Measurements from ENCODE around the gene ENPP3.

The ENPP3 gene

DNA sequence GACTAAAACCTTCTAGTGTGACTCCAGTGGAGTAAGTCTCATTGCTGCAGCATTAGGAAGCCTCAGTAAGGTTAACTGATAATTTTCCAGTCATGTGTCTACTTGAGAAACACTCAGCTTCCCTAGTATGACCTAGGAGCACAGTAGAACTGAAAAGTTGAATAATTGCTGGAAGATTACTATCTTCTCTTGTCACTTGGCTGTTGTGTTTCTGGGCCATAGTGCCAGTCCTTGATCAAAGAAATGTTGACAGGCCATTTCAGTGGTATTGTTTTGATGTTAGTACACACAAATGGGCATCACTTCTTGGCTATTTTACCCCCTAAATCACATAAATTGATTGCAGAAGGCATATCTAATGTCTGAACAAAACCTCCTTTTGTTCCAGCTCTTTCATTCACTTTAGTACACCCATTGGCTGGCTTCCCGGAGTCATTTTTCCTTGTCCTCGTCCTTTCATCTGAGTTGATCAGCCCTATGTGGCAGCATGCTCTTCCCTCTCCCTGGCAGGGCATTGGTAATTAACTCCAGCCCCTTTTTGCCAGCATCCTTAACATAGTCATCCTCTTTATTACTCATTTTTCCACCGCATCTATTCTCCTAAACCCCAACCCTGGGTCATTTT lies 6.0 kb downstream of the ENPP3 start:
- no peak for DNase-seq

DNA sequence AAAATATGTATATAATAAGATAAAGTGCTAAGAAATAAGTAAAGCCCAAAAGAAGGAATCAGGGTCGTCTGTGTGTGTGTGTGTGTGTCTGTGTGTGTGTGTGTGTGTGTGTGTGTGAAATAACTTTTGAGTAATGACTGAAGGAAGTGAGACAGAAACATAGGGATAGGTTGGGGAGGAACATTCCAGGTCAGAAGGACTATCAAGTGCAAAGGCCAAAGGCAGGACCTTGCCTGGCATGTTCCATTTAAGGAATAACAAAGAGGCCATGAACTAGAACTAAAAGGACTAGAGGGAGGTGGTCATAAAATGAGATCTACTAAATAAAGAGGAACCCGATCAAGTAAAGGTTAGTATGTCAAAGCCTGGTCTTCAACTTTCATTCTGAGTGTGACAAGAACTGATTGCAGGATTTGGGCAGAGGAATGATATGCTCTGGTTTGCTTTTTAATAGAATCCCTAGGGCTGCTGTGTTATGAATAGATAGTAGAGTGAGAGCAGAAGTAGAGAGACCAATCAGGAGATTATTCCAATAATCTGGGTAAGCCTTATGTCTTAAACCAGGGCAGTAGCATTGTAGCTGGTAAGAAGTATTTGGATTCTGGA lies 6.9 kb downstream of the ENPP3 start:
- DNase-seq: no peak

DNA sequence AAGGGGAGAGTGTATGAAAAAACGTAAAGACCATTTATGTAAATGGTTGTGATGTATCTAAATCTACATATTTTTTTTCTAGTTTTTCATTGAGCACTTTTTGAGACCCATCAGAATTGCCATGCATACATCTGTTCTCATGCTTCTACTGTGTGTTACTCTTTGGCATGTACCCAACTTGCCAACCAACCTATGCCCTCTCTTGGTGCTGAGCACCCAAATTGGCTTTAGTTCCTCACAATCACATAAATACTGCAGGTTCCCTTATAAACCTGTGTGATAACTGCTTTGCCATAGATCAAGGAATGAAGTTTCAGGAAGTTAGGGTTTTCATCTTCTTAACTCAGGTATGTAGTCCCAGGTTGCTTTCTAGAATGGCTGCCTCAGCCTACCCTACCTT lies 7.8 kb downstream of the ENPP3 start:
- no peak for DNase-seq

DNA sequence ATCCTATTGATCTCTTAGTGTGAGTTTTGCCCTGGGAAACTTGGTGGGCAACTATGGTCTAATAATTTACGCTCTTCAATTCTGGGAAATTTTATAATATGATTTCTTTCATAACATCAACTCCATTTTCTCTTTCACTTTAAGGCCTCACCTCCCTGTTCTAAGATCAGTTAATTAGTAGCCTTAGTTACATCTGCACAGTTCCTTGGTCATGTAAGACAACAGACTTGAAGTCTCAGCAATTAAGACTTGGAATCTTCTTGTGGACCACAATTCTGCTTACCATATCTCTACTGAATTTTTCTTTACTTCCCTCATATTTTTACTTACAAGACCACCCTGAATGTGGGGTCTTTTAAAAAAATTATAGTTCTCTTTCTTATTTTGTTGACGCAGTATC lies 8.7 kb downstream of the ENPP3 start:
- DNase-seq: no peak

DNA sequence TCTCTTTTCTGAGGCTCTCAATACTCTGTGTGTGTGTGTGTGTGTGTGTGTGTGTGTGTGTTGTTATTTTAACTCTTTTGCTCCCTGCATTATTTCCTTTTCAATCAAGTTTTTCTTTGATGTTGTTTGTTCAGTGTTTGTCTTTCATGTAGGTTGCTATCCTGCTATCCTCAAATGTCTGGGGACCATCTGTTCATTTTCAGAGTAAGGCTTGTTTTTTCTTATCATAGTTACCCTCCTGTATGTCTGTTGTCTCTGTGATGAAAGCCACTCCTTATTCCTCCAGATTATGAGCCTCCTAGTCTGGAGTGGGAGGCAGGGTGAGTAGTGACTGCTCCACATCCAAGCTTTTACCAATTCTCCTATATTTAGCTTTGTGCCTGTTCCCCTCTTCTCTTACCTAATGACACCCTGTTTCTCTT lies 9.2 kb downstream of the ENPP3 start:
- DNase-seq: no peak

DNA sequence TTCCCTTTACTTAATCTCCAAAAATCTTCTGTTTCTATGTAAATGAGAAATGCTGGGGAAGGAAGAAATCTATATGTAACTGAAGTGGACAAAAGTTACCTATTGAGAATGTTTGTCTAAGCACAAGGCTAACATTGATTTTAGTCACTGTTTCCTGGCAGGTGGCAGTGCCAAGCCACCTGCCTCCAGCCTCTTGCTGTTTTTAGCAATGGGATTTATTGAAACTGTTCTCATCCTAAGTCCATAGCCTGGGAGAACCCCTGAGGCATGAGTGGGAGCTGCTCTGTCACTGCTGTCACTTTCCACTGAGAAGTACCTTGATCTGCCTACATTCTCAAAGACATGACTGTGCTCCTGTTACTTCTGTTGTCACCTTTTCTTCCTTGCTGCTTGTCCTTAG lies 14.7 kb downstream of the ENPP3 start:
- no peak for DNase-seq

DNA sequence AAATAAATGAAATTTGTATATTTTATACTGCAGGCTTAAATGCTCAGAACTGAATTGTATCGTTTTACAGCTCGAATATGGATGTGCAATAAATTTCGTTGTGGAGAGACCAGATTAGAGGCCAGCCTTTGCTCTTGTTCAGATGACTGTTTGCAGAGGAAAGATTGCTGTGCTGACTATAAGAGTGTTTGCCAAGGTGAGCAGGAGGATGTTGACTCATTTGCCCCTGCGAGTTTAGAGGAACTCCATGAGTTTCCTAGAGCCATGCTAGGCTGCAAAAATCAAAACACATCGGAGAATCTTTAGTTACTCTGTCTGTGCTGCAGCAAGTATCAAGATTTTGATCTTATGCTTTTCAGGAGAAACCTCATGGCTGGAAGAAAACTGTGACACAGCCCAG lies 15.4 kb downstream of the ENPP3 start:
- no peak for DNase-seq

DNA sequence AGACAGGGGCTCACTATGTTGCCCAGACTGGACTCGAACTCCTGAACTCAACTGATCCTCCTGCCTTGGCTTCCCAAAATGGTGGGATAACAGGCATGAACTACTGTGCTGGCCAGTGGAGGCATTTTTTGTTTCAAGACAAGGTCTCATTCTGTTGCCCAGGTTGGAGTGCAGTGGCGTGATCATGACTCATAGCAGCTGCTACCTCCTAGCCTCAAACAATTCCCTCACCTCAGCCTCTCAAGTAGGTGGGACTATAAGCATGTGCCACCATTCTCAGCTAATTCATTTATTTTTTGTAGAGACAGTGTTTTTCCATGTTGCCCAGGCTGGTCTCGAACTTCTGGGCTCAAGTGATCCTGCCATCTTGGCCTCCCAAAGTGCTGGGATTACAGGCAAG lies 17.2 kb downstream of the ENPP3 start:
- DNase-seq: no peak

DNA sequence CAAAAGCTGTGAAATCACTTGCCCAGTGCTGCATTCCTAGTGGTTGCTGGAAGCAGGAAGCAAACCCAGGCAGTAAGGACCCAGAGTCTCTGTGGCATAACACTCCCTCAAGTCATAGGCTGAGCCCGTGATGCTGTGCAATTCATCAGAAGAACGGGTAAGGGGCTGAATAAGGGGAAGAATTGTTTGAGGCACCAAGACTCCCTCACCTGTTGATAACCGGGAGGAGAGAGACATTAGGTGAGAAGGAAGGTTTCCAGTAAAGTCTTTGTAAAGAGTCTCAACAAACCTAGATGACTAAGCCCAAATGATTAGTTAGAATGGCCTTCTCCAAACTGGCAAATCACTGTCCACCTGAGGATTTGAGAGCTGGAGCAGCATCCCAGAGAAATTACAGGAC lies 18.3 kb downstream of the ENPP3 start:
- no peak for DNase-seq

DNA sequence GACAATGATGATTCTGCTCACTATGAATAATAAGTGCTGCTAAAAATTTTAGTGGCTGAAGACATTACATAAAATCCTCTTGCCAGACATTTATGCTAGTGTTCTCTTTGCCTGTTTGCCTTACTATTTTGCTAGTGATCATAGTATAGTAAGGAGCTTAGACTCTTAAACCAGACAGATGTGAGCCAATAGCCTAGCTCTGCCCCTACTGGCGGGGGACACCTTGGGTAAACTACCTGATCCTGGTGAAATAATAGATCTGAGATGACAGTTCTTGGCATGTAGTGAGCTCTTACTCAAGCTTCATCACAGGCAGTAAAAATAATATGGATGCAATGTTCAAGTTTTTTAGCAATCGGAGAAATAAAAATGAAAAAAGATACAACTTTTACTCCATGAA lies 18.8 kb downstream of the ENPP3 start:
- no peak for DNase-seq

DNA sequence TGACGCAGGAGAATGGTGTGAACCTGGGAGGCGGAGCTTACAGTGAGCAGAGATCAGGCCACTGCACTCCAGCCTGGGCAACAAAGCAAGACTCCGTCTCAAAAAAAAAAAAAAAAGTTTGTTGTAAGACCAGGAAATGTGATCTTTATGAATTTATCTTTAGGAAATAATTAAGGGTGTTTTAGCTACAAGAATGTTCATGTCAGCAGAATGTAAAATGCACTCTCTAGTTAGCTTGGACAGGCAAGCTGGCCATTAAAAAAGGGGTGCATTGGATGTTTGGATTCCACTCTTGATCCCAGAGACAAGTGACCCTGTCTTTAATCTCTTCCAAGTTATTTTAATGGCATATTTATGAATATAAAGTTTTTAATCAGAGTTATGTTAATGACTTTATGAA lies 19.6 kb downstream of the ENPP3 start:
- no peak for DNase-seq

DNA sequence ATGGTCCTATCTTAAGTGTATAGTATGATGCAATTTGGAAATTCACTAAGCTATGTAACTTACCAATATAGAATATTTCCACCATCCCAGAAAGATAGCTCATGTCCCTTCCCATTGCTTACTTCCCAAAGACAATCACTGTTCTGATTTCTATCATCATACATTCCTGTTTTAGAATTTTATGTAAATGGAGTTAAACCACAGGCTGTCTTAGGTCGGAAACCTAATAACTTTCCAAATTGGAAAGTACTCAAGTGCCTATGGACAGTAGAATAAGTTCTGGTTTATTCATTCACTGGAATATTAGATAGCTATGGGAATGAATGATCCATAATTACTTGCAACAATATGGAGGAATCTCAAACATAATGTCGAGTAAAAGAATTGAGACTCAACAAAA lies 20.1 kb downstream of the ENPP3 start:
- DNase-seq: no peak

DNA sequence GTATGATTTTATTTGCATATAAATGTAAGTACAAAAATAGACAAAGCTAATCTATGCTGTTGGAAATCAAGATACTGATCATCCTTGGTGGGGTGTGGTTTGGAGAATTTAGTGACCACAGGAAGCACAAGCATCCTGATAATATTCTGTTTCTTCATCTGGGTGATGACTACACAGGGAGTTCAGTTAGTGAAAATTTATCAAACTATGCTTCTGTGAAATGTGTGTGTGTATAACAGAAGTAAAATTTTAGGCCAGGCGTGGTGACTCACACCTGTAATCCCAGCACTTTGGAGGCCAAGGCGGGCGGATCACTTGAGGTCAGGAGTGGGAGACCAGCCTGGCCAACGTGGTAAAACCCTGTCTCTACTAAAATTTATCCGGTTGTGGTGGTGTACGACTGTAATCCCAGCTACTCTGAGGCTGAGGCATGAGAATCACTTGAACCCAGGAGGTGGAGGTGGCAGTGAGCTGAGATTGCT lies 20.6 kb downstream of the ENPP3 start:
- no peak for DNase-seq

DNA sequence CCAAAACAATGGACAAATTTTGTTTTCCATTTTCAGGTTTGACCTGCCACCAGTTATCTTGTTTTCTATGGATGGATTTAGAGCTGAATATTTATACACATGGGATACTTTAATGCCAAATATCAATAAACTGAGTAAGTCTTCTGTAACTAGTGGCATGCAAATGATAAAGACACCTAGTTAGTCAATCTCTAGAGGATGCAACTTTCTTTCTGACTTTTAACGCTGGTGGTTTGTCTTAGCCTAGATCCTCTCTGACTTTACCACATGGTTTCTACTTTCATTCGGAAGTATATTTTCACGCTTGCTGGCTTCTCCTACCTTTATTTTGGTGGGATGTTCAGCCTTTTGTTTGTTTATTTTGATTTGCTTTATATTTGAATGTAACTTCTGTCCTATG lies 21.2 kb downstream of the ENPP3 start:
- DNase-seq: no peak

DNA sequence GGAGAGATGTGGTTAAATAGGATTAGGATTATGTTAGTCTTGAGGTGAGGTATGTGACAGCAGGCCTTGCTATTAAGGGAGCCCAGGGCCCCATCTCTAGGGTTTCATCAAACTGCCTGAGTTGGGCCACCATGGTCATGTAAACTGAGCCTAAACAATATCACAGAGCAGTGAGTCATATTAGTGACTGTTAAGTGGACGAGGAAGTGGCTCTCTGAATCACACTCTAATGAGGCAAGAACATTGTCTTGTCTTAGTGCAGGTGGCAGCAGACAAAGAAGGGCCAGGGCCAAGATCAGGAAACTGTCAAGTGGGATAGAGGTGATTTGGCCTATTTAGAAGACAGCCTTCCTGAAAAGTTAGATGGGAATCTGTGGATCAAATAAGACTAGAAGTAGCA lies 23.1 kb downstream of the ENPP3 start:
- no peak for DNase-seq

DNA sequence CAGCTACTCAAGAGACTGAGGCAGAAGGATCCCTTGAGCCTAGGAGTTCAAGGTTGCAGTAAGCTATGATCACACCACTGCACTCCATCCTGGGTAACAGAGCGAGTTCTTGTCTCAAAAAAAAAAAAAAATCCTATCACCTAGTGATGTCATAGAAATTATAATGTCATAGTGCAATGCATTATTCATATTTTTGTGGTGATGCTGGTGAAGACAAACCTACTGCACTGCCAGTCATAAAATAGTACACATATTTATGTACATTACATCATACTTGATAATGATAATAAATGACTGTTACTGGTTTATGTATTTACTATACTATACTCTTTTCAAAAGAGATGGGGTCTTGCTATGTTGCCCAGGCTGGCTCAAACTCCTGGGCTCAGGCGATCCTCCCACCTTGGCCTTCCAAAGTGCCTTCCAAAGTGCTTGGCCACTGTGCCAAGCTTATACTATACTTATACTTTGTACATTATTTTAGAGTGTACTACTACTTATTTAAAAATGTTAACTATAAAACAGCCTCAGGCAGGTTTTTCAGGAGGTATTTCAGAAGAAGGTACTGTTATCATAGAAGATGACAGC lies 26.6 kb downstream of the ENPP3 start:
- DNase-seq: no peak

DNA sequence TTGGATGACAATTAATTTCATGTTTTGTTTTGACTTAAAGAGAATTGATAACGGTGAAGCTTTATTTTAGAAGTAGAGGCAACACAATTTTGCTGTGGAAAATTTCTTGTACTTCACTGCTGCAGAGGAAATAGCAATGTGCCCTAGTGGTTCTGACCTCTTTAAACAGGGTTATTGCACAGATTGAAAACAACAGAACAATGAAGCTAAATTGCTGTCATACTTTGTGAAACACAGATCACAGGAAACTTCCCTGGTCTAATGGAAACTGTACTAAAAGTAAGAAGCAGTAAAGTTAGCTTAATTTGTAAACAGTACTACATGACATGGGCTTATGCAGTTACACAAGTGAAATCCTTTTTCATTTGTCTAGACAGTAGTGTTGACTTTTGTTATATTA lies 32.8 kb downstream of the ENPP3 start:
- no peak for DNase-seq

DNA sequence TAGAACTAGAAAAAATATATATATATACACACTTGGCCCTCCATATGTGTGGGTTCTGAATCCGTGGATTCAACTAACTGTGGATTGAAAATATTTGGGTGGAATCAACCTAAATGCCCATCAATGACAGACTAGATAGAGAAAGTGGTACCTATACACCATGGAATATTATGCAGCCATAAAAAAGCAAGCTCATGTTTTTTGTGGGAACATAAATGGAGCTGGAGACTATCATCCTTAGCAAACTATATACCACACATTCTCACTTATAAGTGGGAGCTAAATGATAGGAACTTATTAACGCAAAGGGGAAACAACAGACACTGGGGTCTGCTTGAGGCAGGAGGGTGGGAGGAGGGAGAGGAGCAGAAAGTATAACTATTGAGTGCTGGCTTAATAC lies 36.1 kb downstream of the ENPP3 start:
- no peak for DNase-seq

DNA sequence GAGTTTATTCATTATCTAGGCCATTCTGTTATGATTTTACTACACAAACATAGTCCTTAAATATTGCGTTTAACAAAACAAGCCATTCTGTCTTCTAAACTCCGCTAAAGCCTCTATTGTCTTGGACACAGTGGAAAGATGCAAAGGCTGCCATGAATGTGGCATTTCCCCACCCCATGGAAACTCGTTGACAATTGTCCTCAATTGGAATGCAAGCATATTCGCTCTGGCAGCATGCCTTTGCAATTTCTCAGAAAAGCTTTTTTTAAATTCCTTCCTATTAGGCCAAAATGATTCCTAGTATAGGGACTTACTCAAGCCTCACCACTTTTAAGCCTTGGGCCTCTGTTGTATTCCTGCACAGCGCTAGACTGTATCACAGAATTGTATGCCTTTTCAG lies 41.3 kb downstream of the ENPP3 start:
- DNase-seq: no peak

DNA sequence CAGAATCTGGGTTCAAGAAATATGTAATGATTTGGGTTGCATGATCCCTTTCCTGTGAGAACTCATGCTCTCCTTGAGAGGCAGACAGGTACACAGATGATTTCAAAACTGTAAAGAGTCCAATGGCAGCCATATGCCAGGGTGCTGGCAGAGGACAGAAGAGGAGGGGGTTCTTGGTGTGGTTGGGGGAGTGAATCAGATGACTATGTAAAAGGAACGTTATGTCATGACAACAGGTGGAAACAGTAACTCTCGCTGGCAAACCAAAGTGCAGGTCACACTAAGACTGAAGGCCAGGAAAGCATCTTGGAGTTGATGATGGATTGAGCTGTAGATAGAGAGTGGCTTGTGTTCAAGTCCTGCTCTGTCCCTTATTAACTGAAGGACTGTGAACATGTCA lies 43.8 kb downstream of the ENPP3 start:
- DNase-seq: no peak

DNA sequence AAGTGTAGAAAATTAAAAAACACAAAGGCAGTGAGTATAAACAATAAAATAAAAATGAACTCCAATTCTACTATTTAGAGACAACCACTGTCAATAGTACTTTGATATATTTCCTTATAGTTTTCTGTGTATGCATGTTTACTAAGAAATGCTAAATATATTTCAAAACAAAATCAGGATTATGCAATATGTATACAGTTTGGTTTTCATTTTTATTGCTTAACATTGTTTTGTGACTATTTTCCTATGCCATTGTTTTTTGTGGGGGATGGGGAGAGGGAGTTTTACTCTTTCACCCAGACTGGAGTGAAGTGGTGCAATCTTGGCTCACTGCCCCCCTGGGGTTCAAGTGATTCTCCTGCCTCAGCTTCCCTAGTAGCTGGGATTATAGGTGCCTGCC lies 44.5 kb downstream of the ENPP3 start:
- DNase-seq: no peak

DNA sequence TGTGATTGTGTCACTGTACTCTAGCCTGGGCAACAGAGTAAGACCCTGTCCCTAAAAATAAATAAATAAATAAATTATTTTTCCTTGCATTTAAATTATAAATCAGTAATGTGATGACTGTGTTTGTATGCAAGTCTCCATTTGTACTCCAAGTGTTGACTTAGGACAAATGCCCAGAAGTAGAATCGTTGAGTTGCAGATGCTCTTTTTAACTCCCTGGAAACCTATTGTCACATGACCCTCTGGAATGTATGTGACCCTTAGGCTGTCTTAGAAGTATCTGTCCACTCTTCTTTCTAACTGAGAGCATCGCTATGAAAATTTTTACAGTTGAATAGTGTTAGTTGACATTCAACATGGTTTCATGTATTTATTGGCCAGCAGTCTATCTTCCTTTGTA lies 45.3 kb downstream of the ENPP3 start:
- no peak for DNase-seq

DNA sequence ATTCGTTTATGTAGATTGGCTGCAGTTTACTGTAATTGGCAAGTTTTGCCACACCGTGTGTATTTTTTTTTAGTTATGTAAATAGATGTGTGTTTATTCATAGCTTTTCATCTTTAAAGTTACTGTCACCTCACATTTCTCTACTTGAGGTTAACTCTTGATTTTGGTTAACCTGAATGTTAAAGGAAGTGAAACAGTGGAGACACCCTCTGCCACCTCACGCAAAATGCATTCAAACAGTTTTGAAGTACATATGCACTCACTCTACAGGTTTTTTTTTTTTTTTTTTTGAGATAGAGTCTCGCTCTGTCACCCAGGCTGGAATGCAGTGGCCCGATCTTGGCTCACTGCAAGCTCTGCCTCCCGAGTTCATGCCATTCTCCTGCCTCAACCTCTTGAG lies 46.4 kb downstream of the ENPP3 start:
- no peak for DNase-seq

DNA sequence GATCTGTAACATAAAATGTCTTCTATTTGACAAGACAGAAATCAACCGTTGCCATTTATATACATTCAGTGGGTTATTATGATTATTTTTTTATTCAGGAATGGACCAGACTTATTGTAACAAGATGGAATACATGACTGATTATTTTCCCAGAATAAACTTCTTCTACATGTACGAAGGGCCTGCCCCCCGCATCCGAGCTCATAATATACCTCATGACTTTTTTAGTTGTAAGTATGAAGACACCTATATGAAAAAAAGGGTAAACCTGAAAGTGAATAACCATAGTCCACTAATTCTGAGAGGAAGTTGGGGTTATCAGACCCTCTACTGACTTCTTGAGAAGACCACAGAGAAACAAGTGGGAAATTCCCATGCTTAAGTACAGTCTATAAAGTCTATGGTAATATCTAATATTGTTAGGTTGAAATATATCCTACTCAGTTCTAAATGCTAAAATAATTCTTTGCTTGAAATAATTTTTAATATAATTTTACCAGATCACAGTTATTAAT lies 48.2 kb downstream of the ENPP3 start:
- DNase-seq: no peak

DNA sequence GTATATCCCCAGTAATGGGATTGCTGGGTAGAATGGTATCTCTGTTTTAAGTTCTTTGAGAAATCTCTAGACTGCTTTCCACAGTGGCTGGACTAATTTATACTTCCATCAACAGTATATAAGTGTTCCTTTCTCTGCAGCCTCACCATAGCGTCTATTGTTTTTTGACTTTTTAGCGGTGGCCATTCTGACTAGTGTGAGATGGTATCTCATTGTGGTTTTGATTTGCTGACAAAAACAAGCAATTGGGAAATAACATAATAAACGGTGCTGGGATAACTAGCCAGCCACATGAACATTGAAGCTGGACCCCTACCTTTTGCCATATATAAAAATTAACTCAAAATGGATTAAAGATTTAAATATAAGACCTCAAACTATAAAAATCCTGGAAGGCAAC lies 49.9 kb downstream of the ENPP3 start:
- DNase-seq: no peak

Data from T1000 (cell line).